Stimulated activated CD4-positive, alpha-beta T cell treated with anti-CD3 and anti-CD28 coated beads, Interleukin-1b, Interleukin-23, amount 100 ng/mL, for 4 hours (primary cell): ENCODE measurements around the gene CFAP410.

Experiments
- DNase-seq, 2 donors: peaks; one replicate each; pipeline ENCODE4 v3.0.0-alpha.2; 2020; ENCODE audit warnings: low read depth in 2 of 2

The CFAP410 gene

GRCh38 chr21:44299085-44299457 is 40.1 kb downstream of the CFAP410 start:
- DNase-seq, result no peak

GRCh38 chr21:44298301-44298700 is 40.9 kb downstream of the CFAP410 start:
- DNase-seq, result no peak

GRCh38 chr21:44297525-44298290 is 41.5 kb downstream of the CFAP410 start:
- DNase-seq, result peak; percentile 66 to 67

DNA sequence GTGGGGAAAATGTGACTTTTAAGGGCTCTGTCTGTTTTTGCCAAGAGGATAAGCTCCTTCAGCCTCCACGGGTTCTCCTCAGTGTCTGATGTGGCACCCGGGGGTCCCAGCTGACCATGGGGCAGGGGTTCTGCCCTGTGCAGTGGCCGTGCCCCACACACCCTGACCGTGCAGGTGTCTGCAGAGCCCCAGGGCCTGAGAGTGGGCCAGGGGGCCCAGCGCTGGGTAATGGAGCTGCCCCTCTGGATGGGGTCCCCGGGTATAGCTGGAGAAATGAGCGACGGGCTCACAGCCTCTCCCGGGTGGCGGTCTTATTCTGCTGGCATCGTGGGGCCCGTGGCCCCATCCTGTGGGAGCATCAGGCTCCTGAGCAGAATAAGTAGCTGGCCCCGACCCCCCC is 42.3 kb downstream of the CFAP410 start:
- DNase-seq, result no peak

DNA sequence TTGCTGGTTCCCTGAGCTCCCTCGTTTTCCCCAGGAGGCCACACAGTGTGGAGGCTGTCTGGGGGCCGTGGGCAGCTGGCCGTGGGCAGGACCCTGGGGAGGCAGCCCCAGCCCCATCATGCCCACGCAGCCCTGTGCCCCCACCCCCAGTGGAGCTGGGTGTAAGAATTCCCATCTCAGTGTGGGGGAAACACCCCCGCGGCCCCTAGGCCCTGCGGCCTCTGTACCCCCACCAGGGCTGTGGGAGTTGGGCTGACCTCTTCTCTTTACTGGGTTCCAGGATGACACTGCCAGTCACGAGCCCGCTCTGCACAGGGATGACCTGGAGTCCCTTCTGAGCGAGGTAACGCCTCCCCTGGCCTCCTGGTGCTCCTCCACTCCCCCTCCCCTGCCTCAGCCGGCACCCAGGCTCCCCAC is 43.1 kb downstream of the CFAP410 start:
- DNase-seq, result no peak

DNA sequence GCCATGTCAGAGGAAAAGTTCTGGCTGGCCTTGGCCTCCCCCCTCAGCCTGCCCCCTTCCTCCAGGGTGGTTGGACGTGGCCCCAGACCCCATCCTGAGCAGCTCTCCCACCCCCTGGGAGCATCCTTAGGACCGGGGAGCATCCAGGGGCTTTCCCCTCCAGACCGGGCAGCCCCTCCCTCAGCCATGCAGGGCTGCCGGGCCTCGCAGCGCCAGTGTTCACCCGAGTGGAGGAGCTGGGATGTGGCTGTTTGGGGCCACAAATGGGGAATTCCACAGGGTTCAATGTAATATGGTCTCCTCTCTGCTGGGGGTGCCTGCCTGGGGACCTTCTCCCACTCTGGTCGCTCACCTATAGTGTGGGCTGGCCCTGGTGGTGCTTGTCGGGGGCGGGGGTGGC is 43.5 kb downstream of the CFAP410 start:
- DNase-seq, result no peak

GRCh38 chr21:44295163-44295573 is 44.0 kb downstream of the CFAP410 start:
- no peak for DNase-seq

DNA sequence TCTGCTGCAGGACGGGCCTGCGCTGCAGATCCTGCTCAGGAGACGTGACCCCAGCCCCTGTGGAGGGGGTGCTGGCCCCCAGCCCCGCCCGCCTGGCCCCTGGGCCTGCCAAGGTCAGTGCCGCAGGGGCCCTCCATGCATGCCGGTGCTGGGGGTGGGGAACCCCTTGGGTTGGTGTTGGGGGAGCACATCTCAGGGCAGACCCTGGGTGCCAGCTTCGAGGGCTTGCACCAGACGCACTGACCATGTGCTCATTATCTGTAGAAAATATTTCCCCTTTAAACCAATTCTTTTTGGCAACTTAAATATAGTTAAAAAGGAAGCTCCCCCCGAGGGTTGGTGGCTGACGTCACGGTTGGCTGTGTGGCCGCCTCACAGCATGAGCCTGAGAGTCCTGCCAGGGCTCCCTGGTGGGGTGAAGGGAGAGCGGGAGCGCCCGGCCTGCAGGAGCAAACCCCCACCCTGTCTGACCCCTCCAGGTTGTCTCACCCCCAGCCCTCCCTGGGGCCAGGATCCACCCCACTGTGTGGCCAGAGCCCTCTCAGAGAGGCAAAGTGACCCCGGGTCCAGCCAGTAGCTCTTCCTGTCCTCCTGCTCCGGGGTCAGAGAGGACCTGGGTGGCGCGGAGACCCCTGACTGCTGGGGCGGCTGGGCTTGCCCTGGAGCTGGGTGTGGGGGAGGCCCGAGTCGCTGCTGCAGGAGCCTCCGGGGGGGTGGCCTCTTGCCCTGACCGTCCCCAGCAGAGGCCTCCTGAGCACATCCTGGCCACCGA is 44.6 kb downstream of the CFAP410 start:
- no peak for DNase-seq

GRCh38 chr21:44293551-44294231 is 45.5 kb downstream of the CFAP410 start:
- DNase-seq, result no peak

GRCh38 chr21:44292812-44293195 is 46.4 kb downstream of the CFAP410 start:
- no peak for DNase-seq

GRCh38 chr21:44291936-44292811 is 47.0 kb downstream of the CFAP410 start:
- no peak for DNase-seq

DNA sequence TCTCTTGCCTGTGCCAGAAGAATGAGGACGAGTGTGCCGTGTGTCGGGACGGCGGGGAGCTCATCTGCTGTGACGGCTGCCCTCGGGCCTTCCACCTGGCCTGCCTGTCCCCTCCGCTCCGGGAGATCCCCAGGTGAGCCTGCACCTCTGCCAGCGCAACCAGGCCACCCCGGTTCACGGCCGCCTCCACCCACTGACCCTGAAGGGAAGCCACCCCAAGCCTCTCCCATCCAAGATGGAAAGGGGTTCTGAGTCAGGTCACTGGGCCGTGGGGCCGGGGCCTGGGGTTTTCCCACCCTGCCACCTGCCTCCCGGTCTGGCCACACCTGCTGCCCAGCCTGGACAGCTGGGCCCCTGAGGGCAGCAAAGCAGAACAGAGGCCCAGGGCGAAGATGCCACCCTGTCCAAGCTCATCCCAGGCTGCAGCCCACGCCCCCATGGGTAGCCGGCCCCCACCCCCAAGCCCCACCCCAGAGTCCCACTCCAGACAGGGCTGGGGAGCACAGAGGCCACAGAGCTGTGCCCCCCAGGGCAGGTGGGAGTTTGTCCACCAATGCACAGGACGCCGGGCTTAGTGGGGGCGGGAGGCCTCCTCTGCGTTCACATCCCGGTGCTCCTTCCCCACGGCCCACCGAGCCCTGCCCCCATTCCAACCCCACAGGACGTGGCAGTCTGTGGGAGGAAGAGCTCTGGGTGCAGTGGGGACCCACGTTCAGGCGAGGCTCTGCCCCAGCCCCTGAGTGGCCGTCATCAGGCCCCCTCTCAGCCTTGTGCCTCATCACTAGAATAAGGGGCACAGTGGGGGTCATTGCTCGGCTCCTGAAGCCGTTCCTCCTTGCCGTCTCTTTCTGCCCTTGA is 47.9 kb downstream of the CFAP410 start:
- no peak for DNase-seq

DNA sequence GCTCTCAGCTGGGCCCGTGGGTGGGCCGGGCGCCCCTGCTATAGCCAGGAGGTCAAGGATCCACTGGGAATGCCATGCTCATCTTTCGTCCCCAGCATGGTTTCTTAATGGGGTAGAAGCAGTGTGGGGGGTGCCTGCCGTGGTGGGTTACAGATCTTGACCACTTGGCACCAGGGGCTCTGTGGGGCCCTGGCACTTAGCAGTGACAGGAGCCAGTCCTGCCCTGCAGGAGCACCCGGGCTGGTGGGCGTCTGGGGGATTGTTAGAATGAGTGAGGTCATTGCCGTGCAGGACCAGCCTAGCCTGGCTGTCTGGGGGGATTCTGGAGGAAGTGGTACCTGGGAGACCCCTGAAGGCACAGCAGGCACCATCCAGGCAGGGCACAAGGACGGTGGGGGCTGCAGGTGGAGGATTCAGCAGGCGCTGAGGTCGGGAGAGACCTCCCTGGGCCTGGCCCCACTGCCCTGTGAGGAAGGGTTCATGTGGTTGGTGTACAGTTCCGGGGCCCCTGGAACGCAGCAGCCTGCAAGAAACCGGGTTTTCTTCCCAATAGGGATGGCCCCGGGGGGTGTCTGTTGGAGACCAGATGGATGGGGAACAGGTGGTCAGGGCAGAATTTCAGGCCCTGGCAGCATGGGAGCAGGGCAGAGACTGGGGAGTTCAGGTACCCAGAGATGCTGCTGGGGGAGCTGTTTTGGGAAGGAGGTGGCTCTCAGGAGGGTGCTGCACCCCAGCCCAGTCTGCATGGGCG is 48.7 kb downstream of the CFAP410 start:
- DNase-seq, result no peak

DNA sequence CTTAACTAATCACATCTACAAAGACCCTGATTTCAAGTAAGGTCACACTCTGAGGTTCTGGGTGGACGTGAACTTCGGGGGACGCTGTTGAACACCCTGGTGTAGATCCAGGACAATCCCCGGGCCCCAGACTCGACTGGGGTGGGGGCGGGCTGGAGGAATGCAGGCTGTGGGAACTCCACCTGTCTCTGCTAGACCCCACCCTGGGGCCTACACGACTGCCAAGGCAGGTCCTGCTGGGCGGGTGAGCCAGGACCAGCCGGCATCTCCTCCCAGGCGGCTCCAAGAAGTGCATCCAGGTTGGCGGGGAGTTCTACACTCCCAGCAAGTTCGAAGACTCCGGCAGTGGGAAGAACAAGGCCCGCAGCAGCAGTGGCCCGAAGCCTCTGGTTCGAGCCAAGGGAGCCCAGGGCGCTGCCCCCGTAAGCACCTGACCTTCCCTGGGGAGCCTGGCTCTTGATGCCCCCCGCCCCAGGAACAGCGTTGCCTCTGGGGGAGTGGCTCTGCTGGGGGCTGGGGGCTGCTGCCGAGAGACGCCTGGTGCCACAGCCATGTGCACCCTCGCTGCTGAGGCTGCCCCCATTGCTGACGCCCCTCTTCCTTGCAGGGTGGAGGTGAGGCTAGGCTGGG is 49.7 kb downstream of the CFAP410 start:
- DNase-seq, result no peak

GRCh38 chr21:44288251-44289110 is 50.7 kb downstream of the CFAP410 start:
- DNase-seq, result no peak

DNA sequence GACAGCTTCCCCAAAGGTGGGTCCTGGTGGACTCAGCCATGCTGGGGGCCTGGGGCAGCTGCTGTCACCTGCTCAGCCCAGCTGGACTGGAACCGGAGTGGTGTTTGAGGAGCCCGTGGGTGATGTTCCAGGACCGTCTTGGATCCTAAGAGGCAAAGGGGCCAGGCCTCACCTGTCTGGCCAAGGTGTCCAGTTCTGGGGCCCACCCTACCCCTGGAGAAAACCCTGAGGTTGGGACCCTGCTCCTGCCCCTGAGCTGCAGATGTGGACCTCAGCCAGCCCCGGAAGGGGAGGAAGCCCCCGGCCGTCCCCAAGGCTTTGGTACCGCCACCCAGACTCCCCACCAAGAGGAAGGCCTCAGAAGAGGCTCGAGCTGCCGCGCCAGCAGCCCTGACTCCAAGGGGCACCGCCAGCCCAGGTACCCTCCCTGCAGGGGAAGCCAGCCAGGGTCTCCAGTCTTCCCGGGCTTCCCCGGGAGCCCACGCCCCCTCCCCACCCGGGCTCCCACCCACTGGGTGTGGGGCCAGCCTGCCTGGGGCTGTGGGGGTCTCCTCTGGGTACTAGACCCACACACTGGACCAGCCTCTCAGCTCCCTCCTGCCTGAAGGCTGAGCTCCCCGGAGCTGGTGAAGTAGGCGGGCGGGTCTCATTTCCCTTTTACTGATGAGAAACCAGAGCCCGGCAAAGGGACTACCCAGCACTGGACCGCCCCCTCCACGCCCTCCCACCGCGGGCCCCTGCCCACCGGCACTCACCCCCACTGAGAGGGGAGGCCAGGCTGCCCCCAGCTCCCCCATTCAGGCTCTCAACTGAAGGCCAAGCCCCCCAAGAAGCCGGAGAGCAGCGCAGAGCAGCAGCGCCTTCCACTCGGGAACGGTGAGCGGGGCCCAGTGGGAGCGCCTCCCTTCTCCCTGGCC is 52.2 kb downstream of the CFAP410 start:
- no peak for DNase-seq

GRCh38 chr21:44286086-44286715 is 53.0 kb downstream of the CFAP410 start:
- no peak for DNase-seq
